Measurements from ENCODE around the gene MAPK8IP3.
A peak's percentile ranks its signal among the peaks of the same experiment; 100 is the strongest.

Gene MAPK8IP3

DNA sequence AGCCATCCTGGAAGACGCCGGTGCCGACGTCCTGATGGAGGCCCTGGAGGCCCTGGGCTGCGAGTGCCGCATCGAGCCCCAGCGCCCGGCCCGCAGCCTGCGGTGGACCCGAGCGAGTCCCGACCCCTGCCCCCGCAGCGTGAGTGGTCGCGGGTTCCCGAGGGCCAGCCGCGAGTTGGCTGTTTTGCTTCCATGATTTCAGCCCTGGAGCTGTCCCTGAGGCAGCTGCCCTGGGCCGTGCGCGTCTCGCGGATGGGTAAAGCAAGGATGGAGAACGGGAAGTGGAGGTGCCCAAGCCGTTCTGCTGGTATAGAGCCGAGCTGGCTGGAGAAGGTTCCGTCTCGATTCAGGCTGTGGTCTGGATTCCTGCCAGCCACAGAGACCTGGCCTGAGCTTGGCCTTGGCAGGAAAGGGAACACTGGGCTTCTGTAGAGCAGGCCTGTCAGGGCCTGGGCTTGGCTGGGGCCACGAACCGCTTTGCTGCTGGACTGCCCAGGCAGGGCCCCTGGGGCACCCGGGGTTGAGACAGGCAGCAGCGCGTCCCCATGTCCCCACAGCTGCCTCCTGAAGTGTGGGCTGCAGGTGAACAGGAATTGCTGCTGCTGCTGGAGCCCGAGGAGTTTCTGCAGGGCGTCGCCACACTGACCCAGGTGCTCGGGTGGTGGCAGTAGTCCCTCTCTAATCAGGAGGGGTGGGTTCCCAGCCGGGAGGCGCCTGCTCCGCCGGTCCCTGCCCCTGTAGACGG, 67.9 kb downstream of the MAPK8IP3 start:
- H3K14ac ChIP-seq (ENCODE audit: low read length in 2 of 2), result peak overlapping the region in 1 of 2 experiments; percentile 2
- H4K8ac ChIP-seq (ENCODE audit: low read length), result peak overlapping the region; percentile 31
- 29% methylated on average over 45 of the region's 45 CpGs for WGBS
- no peak overlapping the region for H2BK120ac ChIP-seq (ENCODE audit: low read depth, low read length)
- H3K4me1 ChIP-seq (ENCODE audit: control insufficient read depth, insufficient read depth, low read depth, low read length), result peaks cover 63% of the 10 kb centered on the region
- no peaks in the 10 kb centered on the region for H3K9me3 ChIP-seq (ENCODE audit: control insufficient read depth, low read length)
- H2AK5ac ChIP-seq (ENCODE audit: low read length, severe bottlenecking), result no peak overlapping the region
- peak overlapping the region; percentile 87 to 92 for H3K4me3 ChIP-seq (ENCODE audit: insufficient read depth in 1 of 2, low read depth in 1 of 2, low read length in 2 of 2)
- H3K79me1 ChIP-seq (replicated peaks; ENCODE audit: low read length, poor library complexity, severe bottlenecking), result peaks cover 26% of the 10 kb centered on the region
- peak overlapping the region in 1 of 2 experiments; percentile 99 for H3K23ac ChIP-seq (ENCODE audit: low read length in 2 of 2)
- no peak overlapping the region for H2BK12ac ChIP-seq (ENCODE audit: low read length in 2 of 2)
- H3K27ac ChIP-seq (ENCODE audit: low read length, poor library complexity, severe bottlenecking), result peak overlapping the region; percentile 41
- H2AFZ ChIP-seq (ENCODE audit: low read depth, low read length), result peak overlapping the region; percentile 47
- H3K36me3 ChIP-seq (ENCODE audit: control insufficient read depth in 1 of 2, insufficient read depth in 2 of 2, low read depth in 1 of 2, low read length in 2 of 2), result peaks cover 34 to 63% of the 10 kb centered on the region in 2 experiments
- DNase-seq, result peak; percentile 41
- no peak overlapping the region for H2BK15ac ChIP-seq (ENCODE audit: low read depth, poor library complexity, severe bottlenecking)
- no peaks in the 10 kb centered on the region for H3K27me3 ChIP-seq (ENCODE audit: control insufficient read depth in 1 of 2, insufficient read depth in 1 of 2, low read length in 2 of 2)
- H3K4ac ChIP-seq (ENCODE audit: low read depth in 1 of 2, low read length in 2 of 2), result peak overlapping the region; percentile 74 to 76
- peak overlapping the region; percentile 87 for H3K9ac ChIP-seq (ENCODE audit: low read length)
- H3K18ac ChIP-seq (ENCODE audit: low read depth in 1 of 2, low read length in 2 of 2), result peak overlapping the region; percentile 63 to 98
- H3K4me2 ChIP-seq (ENCODE audit: low read length, poor library complexity, severe bottlenecking), result peak overlapping the region; percentile 96
- H2BK5ac ChIP-seq (ENCODE audit: low read depth, low read length, poor library complexity, severe bottlenecking), result peak overlapping the region; percentile 34
- peak overlapping the region; percentile 58 for H4K91ac ChIP-seq (ENCODE audit: low read length)

DNA sequence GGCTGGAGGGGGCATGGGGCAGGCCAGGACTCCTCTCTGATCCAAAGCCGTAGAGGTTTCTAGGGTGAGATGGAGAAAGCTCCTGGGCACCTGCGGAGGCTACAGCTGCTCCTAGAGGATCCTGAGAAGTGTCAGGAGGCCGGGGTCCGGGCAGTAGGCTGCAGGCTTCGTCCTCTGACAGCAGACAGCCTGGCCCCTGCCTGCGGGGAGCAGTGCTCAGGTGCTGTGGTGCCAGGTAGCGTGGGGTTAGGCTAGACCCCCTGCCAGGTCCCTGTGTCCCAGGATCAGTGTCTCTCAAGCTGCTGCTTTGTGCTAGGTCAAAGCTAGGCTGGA, 68.4 kb downstream of the MAPK8IP3 start:
- H3K27me3 ChIP-seq (ENCODE audit: control insufficient read depth in 1 of 2, insufficient read depth in 1 of 2, low read length in 2 of 2), result no peaks in the 10 kb centered on the region
- peak overlapping the region; percentile 96 for H3K4me2 ChIP-seq (ENCODE audit: low read length, poor library complexity, severe bottlenecking)
- H3K79me1 ChIP-seq (replicated peaks; ENCODE audit: low read length, poor library complexity, severe bottlenecking), result peaks cover 32% of the 10 kb centered on the region
- H3K23ac ChIP-seq (ENCODE audit: low read length in 2 of 2), result no peak overlapping the region
- no peak overlapping the region for H4K91ac ChIP-seq (ENCODE audit: low read length)
- H2BK12ac ChIP-seq (ENCODE audit: low read length in 2 of 2), result no peak overlapping the region
- peaks cover 68% of the 10 kb centered on the region for H3K4me1 ChIP-seq (ENCODE audit: control insufficient read depth, insufficient read depth, low read depth, low read length)
- no peak overlapping the region for H2BK15ac ChIP-seq (ENCODE audit: low read depth, poor library complexity, severe bottlenecking)
- no peaks in the 10 kb centered on the region for H3K9me3 ChIP-seq (ENCODE audit: control insufficient read depth, low read length)
- peaks cover 36 to 63% of the 10 kb centered on the region in 2 experiments for H3K36me3 ChIP-seq (ENCODE audit: control insufficient read depth in 1 of 2, insufficient read depth in 2 of 2, low read depth in 1 of 2, low read length in 2 of 2)
- no peak overlapping the region for H3K14ac ChIP-seq (ENCODE audit: low read length in 2 of 2)
- H3K27ac ChIP-seq (ENCODE audit: low read length, poor library complexity, severe bottlenecking), result no peak overlapping the region
- DNase-seq, result no peak
- H3K18ac ChIP-seq (ENCODE audit: low read depth in 1 of 2, low read length in 2 of 2), result no peak overlapping the region
- H2AK5ac ChIP-seq (ENCODE audit: low read length, severe bottlenecking), result no peak overlapping the region
- no peak overlapping the region for H4K8ac ChIP-seq (ENCODE audit: low read length)
- H3K4ac ChIP-seq (ENCODE audit: low read depth in 1 of 2, low read length in 2 of 2), result no peak overlapping the region
- no peak overlapping the region for H2AFZ ChIP-seq (ENCODE audit: low read depth, low read length)
- 94% methylated on average over 7 of the region's 7 CpGs for WGBS
- no peak overlapping the region for H2BK120ac ChIP-seq (ENCODE audit: low read depth, low read length)
- H2BK5ac ChIP-seq (ENCODE audit: low read depth, low read length, poor library complexity, severe bottlenecking), result no peak overlapping the region
- peak overlapping the region; percentile 87 to 92 for H3K4me3 ChIP-seq (ENCODE audit: insufficient read depth in 1 of 2, low read depth in 1 of 2, low read length in 2 of 2)
- peak overlapping the region; percentile 87 for H3K9ac ChIP-seq (ENCODE audit: low read length)

DNA sequence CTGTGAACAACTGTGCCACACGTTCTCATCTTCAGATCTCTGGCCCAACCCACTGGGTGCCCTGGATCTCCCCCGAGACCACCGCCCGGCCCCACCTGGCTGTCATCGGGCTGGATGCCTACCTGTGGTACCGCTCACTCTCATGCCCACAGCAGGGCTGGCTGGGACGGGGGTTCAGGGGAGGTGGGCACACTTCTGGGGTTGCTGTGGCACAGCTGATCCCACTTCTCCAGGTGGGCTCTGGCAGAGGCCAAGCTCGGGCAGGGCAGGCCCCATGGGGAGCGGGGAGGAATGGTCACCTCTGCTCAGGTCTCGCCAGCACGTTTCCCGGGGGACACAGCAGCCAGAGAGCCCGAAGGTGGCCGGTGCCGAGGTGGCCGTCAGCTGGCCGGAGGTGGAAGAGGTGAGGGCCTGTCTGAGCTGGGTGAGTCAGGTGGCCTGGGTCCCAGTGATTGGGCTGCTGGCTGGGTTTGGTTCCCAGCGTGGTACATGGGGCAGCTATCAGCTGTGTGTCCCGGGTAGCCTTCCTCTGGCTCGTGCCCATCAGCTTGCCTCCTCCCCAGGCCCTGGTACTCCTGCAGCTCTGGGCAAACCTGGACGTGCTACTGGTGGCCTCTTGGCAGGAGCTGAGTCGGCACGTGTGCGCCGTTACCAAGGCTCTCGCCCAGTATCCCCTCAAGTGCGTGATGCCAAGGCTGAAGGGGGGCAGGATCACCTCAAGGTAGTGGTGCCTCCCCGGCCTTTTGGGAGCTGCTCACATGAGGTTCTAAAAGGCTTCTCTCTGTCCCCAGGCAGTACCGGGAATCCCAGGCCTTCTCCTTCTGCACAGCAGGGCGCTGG, 69.2 kb downstream of the MAPK8IP3 start:
- Histone ChIP-seq H3K4me1 (ENCODE audit: control insufficient read depth, insufficient read depth, low read depth, low read length) (peaks cover 65% of the 10 kb centered on the region), H4K91ac (ENCODE audit: low read length) (no peak overlapping the region), H3K36me3 (ENCODE audit: control insufficient read depth in 1 of 2, insufficient read depth in 2 of 2, low read depth in 1 of 2, low read length in 2 of 2) (peaks cover 44 to 63% of the 10 kb centered on the region in 2 experiments), H2BK5ac (ENCODE audit: low read depth, low read length, poor library complexity, severe bottlenecking) (no peak overlapping the region), H3K23ac (ENCODE audit: low read length in 2 of 2) (no peak overlapping the region), H3K9ac (ENCODE audit: low read length) (peak overlapping the region; percentile 87), H2BK15ac (ENCODE audit: low read depth, poor library complexity, severe bottlenecking) (no peak overlapping the region), H3K14ac (ENCODE audit: low read length in 2 of 2) (no peak overlapping the region), H3K79me1 (replicated peaks; ENCODE audit: low read length, poor library complexity, severe bottlenecking) (peaks cover 38% of the 10 kb centered on the region), H3K4me3 (ENCODE audit: insufficient read depth in 1 of 2, low read depth in 1 of 2, low read length in 2 of 2) (peak overlapping the region in 1 of 2 experiments; percentile 87), H2AK5ac (ENCODE audit: low read length, severe bottlenecking) (no peak overlapping the region), H4K8ac (ENCODE audit: low read length) (no peak overlapping the region), H3K27ac (ENCODE audit: low read length, poor library complexity, severe bottlenecking) (no peak overlapping the region), H2BK120ac (ENCODE audit: low read depth, low read length) (no peak overlapping the region), H3K18ac (ENCODE audit: low read depth in 1 of 2, low read length in 2 of 2) (no peak overlapping the region), H2AFZ (ENCODE audit: low read depth, low read length) (no peak overlapping the region), H3K9me3 (ENCODE audit: control insufficient read depth, low read length) (no peaks in the 10 kb centered on the region), H3K4ac (ENCODE audit: low read depth in 1 of 2, low read length in 2 of 2) (no peak overlapping the region), H3K4me2 (ENCODE audit: low read length, poor library complexity, severe bottlenecking) (no peak overlapping the region), H3K27me3 (ENCODE audit: control insufficient read depth in 1 of 2, insufficient read depth in 1 of 2, low read length in 2 of 2) (no peaks in the 10 kb centered on the region), H2BK12ac (ENCODE audit: low read length in 2 of 2) (no peak overlapping the region)
- DNase-seq, result no peak
- 97% methylated on average over 30 of the region's 30 CpGs for WGBS

Measured in mesenchymal stem cell (in vitro differentiated cells and primary cell).